ENCODE measurements around the gene MRPL53.

MRPL53 gene

DNA sequence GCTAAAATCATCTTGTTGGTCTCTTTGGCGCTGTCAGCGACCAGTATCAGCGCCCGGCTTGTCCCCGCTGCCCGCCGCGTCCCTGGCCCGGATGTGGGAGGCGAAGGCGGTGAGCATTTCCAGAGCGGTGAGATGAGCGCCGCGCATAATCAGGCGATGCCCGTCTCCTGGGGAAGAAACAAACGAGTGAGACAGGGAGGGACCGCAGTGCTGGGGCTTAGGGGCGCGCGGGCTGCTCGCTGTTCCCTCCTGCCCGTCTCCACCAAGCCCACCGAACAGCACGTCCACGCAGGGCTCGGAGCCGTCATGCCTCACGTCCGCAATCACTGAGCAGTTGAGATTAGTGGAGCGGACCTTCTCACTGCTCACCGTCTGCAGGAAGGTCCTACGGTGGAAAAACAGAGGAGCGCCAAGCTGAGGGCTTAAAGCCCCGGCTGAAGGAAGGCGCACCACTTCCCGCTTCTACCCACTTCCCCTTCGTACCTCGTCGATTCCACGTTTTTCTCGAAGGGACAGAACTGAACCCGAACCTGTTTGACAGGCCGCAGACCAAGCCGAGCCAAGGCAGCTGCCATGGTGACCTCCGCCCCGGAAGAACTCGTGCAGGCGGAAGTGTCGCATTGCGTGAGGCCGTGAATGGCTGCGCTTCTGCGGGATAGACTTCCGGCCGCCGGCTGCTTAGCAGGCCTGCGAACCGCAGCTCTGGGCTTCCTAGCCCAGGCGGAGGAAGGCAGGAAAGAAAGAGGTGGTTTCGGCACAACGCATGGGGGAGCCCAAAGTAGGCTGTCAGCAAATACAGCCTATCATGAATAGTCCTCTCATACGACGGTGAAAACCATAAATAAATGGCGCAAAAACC lies at the start of gene MRPL53:
TSS of gene MRPL53 (minus strand) at position 595 of the 859 bp plus-strand sequence. CDS start at position 575, 20 bp downstream.
- H3K27ac ChIP-seq (ENCODE audit: low read length): peak within 1 kb of the TSS; percentile 89
- H3K4me3 ChIP-seq (ENCODE audit: low read length in 2 of 2): peak within 1 kb of the TSS; percentile 96 to 97
- H3K27me3 ChIP-seq (ENCODE audit: control insufficient read depth in 1 of 2, insufficient read depth in 2 of 2, low read length in 2 of 2): no peaks in the 10 kb centered on the region
- peaks cover 22% of the 10 kb centered on the region for H3K4me1 ChIP-seq (ENCODE audit: control insufficient read depth, insufficient read depth, low read length)
- H3K36me3 ChIP-seq (ENCODE audit: control insufficient read depth in 2 of 2, insufficient read depth in 2 of 2, low read length in 2 of 2): peaks cover 15 to 17% of the 10 kb centered on the region in 2 donors
- H3K9me3 ChIP-seq (ENCODE audit: control insufficient read depth in 2 of 2, low read length in 2 of 2): no peaks in the 10 kb centered on the region
- H3K9ac ChIP-seq (ENCODE audit: low read length in 2 of 2): peak within 1 kb of the TSS; percentile 83 to 95

DNA sequence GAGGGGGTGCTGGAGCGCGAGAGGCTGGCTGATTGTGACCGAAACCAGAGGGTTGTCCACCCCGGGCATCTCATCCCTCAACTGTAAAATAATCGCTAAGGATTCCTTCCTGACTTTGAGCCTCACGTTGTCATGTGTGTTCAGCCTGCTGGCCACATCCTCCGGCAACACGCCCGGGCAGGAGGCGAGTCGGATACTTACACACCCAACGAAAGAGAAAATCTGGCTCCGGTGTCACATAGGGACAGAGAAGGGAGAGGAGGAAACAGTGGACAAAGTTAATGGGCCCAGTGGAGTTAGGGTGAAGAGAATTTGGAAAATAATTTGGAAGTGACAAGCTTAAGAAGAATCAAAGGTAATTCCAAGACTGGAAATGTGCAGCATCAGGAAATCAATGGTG lies 44.2 kb upstream of the MRPL53 start:
- Histone ChIP-seq H3K9ac (ENCODE audit: low read length in 2 of 2) (no peak overlapping the region), H3K4me3 (ENCODE audit: low read length in 2 of 2) (peak overlapping the region in 1 of 2 donors; percentile 52), H3K4me1 (ENCODE audit: control insufficient read depth, insufficient read depth, low read length) (peaks cover 20% of the 10 kb centered on the region), H3K9me3 (ENCODE audit: control insufficient read depth in 2 of 2, low read length in 2 of 2) (no peaks in the 10 kb centered on the region), H3K36me3 (ENCODE audit: control insufficient read depth in 2 of 2, insufficient read depth in 2 of 2, low read length in 2 of 2) (no peaks in the 10 kb centered on the region), H3K27me3 (ENCODE audit: control insufficient read depth in 1 of 2, insufficient read depth in 2 of 2, low read length in 2 of 2) (peaks cover 69 to 76% of the 10 kb centered on the region in 2 donors), H3K27ac (ENCODE audit: low read length) (no peak overlapping the region)

- Histone ChIP-seq H3K36me3 (ENCODE audit: control insufficient read depth in 2 of 2, insufficient read depth in 2 of 2, low read length in 2 of 2) (no peaks in the 10 kb centered on the region), H3K4me1 (ENCODE audit: control insufficient read depth, insufficient read depth, low read length) (peaks cover 20% of the 10 kb centered on the region), H3K4me3 (ENCODE audit: low read length in 2 of 2) (peak overlapping the region in 1 of 2 donors; percentile 52), H3K27ac (ENCODE audit: low read length) (no peak overlapping the region), H3K27me3 (ENCODE audit: control insufficient read depth in 1 of 2, insufficient read depth in 2 of 2, low read length in 2 of 2) (peaks cover 75 to 81% of the 10 kb centered on the region in 2 donors), H3K9me3 (ENCODE audit: control insufficient read depth in 2 of 2, low read length in 2 of 2) (no peaks in the 10 kb centered on the region), H3K9ac (ENCODE audit: low read length in 2 of 2) (no peak overlapping the region)
These were observed 43.6 kb upstream of the MRPL53 start for GRCh38 chr2:74515981-74516633.

- peaks cover 78 to 84% of the 10 kb centered on the region in 2 donors for H3K27me3 ChIP-seq (ENCODE audit: control insufficient read depth in 1 of 2, insufficient read depth in 2 of 2, low read length in 2 of 2)
These were observed 42.9 kb upstream of the MRPL53 start for GRCh38 chr2:74515271-74515980.

GRCh38 chr2:74514368-74515270 lies 42.1 kb upstream of the MRPL53 start, which contains the start of gene TLX2:
TLX2 (plus strand) TSS chr2:74514450; CDS start chr2:74514807, 357 bp downstream.
- Histone ChIP-seq H3K4me1 (ENCODE audit: control insufficient read depth, insufficient read depth, low read length) (peaks cover 20% of the 10 kb centered on the region), H3K27me3 (ENCODE audit: control insufficient read depth in 1 of 2, insufficient read depth in 2 of 2, low read length in 2 of 2) (peaks cover 77 to 80% of the 10 kb centered on the region in 2 donors), H3K9ac (ENCODE audit: low read length in 2 of 2) (no peak within 1 kb of the TSS), H3K36me3 (ENCODE audit: control insufficient read depth in 2 of 2, insufficient read depth in 2 of 2, low read length in 2 of 2) (no peaks in the 10 kb centered on the region), H3K9me3 (ENCODE audit: control insufficient read depth in 2 of 2, low read length in 2 of 2) (no peaks in the 10 kb centered on the region), H3K27ac (ENCODE audit: low read length) (no peak within 1 kb of the TSS), H3K4me3 (ENCODE audit: low read length in 2 of 2) (no peak within 1 kb of the TSS)

More at GRCh38 chr2:74515271-74515980, 42.9 kb upstream of the MRPL53 start:
- H3K4me3 ChIP-seq (ENCODE audit: low read length in 2 of 2): peak overlapping the region in 1 of 2 donors; percentile 52
- no peaks in the 10 kb centered on the region for H3K36me3 ChIP-seq (ENCODE audit: control insufficient read depth in 2 of 2, insufficient read depth in 2 of 2, low read length in 2 of 2)
- H3K9ac ChIP-seq (ENCODE audit: low read length in 2 of 2): no peak overlapping the region
- peaks cover 20% of the 10 kb centered on the region for H3K4me1 ChIP-seq (ENCODE audit: control insufficient read depth, insufficient read depth, low read length)
- no peaks in the 10 kb centered on the region for H3K9me3 ChIP-seq (ENCODE audit: control insufficient read depth in 2 of 2, low read length in 2 of 2)
- H3K27ac ChIP-seq (ENCODE audit: low read length): no peak overlapping the region

DNA sequence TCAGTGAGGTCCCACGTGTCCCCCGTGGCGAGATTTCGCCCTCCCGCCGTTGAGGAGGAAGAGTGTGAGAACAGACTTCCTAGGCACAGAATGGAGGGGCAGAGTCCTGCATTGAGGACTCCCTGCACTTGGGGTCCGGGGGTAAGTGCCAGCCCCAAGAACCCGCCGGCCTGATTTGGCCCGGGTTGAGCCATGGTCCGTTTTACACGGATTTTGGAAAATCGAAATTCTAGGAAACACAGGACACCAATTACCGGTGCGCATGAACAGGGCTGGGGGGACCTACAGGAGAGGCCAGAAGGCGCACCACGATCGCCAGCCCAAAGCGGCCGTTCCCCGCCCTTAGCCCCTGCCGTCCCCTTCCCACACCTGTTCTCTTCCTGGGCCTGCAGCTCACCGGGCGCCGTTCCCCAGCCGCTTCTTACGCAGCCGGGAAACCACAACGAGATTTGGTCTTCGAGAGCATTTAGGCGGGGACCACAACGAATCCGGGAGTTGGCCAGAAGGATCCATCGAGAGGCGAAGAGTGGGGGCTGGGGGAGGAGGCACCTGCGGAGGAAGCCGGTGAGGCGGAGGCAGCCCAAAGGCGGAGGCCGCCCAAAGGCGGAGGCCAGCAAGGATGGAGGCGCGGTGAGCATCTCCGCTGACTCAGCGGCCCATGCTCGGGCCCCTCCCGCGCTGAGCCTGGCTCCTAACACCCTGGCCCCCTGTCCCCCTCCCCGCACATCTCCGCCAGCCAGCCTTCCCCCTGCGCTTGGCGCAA lies 41.3 kb upstream of the MRPL53 start:
- Histone ChIP-seq H3K27me3 (ENCODE audit: control insufficient read depth in 1 of 2, insufficient read depth in 2 of 2, low read length in 2 of 2) (peaks cover 71 to 75% of the 10 kb centered on the region in 2 donors), H3K9ac (ENCODE audit: low read length in 2 of 2) (no peak overlapping the region), H3K27ac (ENCODE audit: low read length) (no peak overlapping the region), H3K36me3 (ENCODE audit: control insufficient read depth in 2 of 2, insufficient read depth in 2 of 2, low read length in 2 of 2) (no peaks in the 10 kb centered on the region), H3K4me1 (ENCODE audit: control insufficient read depth, insufficient read depth, low read length) (peaks cover 20% of the 10 kb centered on the region), H3K4me3 (ENCODE audit: low read length in 2 of 2) (no peak overlapping the region), H3K9me3 (ENCODE audit: control insufficient read depth in 2 of 2, low read length in 2 of 2) (no peaks in the 10 kb centered on the region)

DNA sequence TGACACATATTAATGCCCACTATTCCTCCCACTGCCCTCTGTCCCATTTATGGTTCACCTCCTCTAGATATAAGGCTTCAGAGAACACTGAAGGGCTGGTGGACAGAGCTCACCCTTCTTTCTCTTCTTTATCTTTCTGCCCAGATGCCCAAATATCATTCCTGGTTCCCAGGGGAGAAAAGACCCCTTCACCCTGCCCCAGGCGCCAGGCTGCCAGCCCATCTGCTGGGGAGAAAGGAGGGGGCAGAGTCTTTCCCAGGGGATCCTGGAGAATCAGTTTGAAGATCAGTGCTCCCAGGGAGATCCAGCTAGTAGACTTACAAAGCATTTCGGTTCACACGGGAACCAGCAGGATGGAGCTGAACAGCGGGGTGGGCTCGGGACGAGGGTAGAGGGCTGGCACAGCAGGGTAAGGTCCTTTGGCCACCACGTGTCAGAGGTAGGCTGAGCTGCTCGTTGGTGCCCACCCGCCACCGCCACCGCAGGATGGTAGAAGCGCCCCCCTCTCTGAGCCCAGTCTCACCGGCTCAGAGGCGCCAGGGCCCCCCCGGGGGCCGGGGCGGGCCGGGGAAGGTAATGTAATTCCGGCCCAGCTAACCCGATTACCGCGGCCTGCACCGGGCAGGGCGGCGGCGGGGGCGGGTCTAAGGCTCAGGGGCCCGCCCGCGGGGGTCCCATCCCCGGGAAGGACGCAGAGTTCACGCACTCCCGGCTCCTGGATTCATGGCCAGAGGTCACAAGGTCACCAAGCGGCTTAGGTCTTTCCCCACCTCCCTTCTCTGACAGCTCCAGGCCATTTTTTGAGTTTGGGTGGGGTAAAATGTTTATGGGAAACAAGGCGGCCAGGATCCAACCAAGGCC lies 40.5 kb upstream of the MRPL53 start:
- peaks cover 25% of the 10 kb centered on the region for H3K4me1 ChIP-seq (ENCODE audit: control insufficient read depth, insufficient read depth, low read length)
- peaks cover 65 to 72% of the 10 kb centered on the region in 2 donors for H3K27me3 ChIP-seq (ENCODE audit: control insufficient read depth in 1 of 2, insufficient read depth in 2 of 2, low read length in 2 of 2)
- H3K27ac ChIP-seq (ENCODE audit: low read length): no peak overlapping the region
- H3K36me3 ChIP-seq (ENCODE audit: control insufficient read depth in 2 of 2, insufficient read depth in 2 of 2, low read length in 2 of 2): no peaks in the 10 kb centered on the region
- H3K9ac ChIP-seq (ENCODE audit: low read length in 2 of 2): no peak overlapping the region
- H3K9me3 ChIP-seq (ENCODE audit: control insufficient read depth in 2 of 2, low read length in 2 of 2): no peaks in the 10 kb centered on the region
- no peak overlapping the region for H3K4me3 ChIP-seq (ENCODE audit: low read length in 2 of 2)

GRCh38 chr2:74511104-74511989 lies 38.9 kb upstream of the MRPL53 start:
- Histone ChIP-seq H3K27me3 (ENCODE audit: control insufficient read depth in 1 of 2, insufficient read depth in 2 of 2, low read length in 2 of 2) (peaks cover 51 to 63% of the 10 kb centered on the region in 2 donors), H3K27ac (ENCODE audit: low read length) (no peak overlapping the region), H3K9me3 (ENCODE audit: control insufficient read depth in 2 of 2, low read length in 2 of 2) (no peaks in the 10 kb centered on the region), H3K4me1 (ENCODE audit: control insufficient read depth, insufficient read depth, low read length) (peaks cover 36% of the 10 kb centered on the region), H3K36me3 (ENCODE audit: control insufficient read depth in 2 of 2, insufficient read depth in 2 of 2, low read length in 2 of 2) (peaks cover 0 to 2% of the 10 kb centered on the region in 2 donors), H3K4me3 (ENCODE audit: low read length in 2 of 2) (no peak overlapping the region), H3K9ac (ENCODE audit: low read length in 2 of 2) (no peak overlapping the region)

Measured in stomach smooth muscle (tissue), 2 donors.